Mammary epithelial cell (primary cell): ENCODE results near the gene NR2E1.

Source experiments
- EZH2 ChIP-seq: IDR thresholded peaks from 2 replicates; pipeline ENCODE4 v1.6.1; 2012; ENCODE audit warnings: low read length, inconsistent platforms, borderline replicate concordance
- TF ChIP-seq, protein P1 (sequence below), 2 donors: IDR thresholded peaks in 1 of 2; conservative IDR thresholded peaks in 1 of 2; 2 replicates each; pipeline ENCODE4 v1.5.1; 2011 to 2012; ENCODE audit warnings: inconsistent platforms in 2 of 2, low read length in 2 of 2, mild to moderate bottlenecking in 2 of 2, control low read depth in 1 of 2, low read depth in 1 of 2; ENCODE audit not compliant: insufficient read depth in 1 of 2; ENCODE audit errors: extremely low read depth in 1 of 2

DNA sequence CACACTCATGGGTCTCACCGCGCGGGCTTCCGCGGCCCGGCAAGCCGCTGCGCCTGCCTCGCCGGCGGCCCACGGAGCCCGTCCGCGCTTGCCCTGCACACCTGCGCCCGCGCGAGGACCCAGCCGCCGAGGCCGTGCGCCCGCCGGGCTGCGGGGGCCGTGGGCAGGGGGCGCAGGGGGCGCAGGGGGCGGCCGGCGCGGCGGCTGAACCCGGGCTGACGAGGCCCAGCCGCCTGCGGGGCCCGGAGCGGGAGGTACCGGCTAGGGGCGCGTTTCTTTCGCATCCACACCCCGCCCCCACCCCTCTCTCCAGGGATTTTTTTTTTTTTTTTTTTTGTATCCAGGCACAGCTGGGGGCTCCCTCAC, 47.5 kb upstream of the NR2E1 start:
- TF ChIP-seq, protein P1, sequence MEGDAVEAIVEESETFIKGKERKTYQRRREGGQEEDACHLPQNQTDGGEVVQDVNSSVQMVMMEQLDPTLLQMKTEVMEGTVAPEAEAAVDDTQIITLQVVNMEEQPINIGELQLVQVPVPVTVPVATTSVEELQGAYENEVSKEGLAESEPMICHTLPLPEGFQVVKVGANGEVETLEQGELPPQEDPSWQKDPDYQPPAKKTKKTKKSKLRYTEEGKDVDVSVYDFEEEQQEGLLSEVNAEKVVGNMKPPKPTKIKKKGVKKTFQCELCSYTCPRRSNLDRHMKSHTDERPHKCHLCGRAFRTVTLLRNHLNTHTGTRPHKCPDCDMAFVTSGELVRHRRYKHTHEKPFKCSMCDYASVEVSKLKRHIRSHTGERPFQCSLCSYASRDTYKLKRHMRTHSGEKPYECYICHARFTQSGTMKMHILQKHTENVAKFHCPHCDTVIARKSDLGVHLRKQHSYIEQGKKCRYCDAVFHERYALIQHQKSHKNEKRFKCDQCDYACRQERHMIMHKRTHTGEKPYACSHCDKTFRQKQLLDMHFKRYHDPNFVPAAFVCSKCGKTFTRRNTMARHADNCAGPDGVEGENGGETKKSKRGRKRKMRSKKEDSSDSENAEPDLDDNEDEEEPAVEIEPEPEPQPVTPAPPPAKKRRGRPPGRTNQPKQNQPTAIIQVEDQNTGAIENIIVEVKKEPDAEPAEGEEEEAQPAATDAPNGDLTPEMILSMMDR (conservative IDR thresholded peaks at IDR 0.05 in 1 of 2, IDR thresholded peaks at IDR 0.05 in 1 of 2; ENCODE audit: extremely low read depth in 1 of 2, insufficient read depth in 1 of 2, low read depth in 1 of 2, low read length in 2 of 2): no peak
- TF ChIP-seq EZH2: no peak
